CD4-positive, alpha-beta T cell treated with Interferon gamma for 1 hour (primary cell): ENCODE data around the gene BDKRB1.

Experiments
- DNase-seq: peaks from one replicate; pipeline ENCODE4 v3.0.0-alpha.2; 2020

Gene BDKRB1

DNA sequence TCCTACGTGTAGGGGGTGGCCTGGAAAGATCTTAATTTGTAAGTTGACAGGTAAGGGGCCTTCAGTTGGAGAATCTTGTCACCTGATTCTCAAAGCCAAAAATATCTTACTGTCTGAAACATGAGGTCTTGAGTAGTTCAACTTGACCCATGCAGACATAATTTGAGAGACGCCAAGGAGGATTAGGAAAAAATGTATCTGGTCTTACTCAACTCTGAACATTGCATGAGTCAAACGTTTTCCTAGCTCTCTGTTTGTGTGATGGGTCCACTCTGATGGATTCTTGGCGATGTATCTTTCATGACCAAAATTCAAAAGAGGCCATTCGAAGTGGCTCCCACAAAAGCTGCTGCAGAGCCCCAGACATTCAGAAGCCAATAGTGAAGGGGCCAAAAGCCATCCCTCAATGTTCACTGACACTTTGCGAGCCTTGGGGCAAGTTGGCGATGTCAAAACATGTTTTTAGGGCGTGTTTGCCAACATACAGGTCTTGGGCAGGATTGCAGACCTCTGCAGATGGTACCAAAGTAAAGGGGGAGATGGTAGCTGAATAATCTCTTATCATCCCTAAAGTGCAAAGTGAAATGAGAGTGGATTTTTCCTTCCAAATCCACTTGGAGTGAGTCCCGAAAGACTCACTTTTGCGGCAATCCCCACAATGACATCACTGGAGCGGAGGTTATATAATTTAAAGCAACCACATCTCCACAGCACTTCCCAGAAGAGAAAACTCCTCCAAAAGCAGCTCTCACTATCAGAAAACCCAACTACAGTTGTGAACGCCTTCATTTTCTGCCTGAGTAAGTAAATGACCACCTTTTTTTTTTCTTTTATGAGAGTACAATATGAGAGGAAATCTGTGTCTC lies at the start of gene BDKRB1:
BDKRB1 (plus strand) TSS at position 710 of the 866 bp plus-strand sequence. CDS start 7,473 bp downstream, outside the sequence.
- DNase-seq: no peak

DNA sequence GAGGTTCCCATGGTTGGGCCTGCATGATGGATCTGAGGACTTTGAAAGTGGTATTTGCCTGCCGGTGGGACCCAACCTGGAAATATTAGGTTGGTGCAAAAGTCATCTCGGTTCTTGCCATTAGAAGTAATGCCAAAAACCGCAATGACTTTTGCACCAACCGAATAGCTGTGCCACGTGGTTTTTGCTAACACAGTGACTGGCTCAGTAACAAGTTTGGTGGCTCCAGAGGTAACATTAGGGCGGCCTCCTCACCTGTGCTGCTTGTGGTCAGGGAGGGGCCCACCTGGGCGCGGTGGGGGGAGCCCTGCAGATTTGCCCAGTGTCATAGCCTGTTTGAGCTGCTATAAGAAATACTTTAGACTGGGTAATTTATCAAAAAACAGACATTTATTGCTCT lies 49.5 kb upstream of the BDKRB1 start:
- DNase-seq: no peak

DNA sequence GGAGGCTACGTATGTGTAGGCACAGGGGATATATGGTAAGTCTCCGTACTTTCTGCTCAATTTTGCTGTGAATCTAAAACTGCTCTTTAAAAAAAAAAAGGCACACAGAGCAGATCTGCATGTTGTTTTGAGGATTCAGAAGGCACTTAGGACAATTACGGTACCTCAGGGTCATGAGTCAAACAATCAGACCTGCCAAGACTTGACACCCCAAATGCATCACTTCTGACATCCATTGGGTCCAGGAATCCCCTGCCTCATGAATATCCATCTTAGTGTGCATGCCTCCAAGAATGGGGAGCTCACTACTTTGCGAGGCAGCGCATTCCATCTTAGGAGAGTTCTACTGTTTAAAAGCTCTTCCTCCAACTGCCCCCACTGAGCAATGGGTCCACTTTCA lies 48.3 kb upstream of the BDKRB1 start:
- no peak for DNase-seq

DNA sequence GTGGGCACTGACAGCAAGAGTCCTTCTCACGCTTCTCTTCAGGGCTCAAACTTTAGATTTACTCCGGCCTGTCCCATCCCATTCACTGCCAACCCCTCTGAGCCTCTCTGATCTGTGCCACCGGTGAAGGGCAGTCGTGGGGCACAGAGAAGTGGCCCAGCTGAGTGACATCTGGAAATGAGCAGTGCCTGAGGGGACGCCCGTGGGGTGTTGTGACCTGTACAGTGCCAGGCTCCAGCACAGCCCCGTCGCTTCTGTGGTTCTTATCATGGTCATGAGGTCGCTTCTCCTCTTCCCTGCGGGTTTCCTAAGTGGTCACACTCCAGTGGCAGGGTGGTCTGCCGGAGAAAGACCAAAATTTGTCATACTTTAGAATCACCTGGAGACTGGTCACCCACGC lies 47.3 kb upstream of the BDKRB1 start:
- no peak for DNase-seq

DNA sequence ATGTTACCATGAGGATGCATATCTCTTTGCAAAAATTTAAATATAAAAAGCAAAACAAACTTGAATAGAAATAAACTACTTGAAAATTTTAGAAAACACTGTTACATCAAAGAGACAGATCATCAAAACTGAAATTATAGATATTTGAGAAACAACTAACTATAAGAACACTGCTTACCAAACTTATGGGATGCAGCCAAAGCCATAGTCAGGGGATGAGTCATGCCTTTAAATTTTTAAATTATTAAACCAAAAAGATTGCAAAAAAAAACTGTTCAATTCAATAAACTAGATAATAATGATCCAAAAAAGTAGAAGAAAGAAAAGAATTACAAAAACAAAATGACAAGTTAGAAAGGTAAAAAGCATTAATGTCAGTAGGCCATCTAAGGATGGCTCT lies 43.9 kb upstream of the BDKRB1 start:
- no peak for DNase-seq

DNA sequence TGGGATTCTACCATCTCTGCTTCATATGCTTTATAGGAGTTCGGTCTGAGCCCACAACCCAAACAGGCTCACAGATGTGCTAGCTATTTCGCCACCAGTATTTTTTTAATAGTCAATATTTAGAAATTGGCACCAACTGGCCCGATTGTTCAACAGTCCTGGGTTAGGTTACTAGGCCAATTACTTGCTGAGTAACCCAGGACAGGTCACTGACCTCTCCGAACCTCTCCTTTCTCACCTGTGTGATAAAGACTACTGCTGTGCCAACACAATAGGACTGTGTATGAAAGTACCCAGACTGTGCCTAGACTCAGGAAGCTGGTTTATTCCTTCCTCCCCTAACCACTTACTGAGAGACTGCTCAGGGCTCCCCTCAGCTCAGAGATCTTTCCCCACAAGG lies 43.1 kb upstream of the BDKRB1 start:
- no peak for DNase-seq

DNA sequence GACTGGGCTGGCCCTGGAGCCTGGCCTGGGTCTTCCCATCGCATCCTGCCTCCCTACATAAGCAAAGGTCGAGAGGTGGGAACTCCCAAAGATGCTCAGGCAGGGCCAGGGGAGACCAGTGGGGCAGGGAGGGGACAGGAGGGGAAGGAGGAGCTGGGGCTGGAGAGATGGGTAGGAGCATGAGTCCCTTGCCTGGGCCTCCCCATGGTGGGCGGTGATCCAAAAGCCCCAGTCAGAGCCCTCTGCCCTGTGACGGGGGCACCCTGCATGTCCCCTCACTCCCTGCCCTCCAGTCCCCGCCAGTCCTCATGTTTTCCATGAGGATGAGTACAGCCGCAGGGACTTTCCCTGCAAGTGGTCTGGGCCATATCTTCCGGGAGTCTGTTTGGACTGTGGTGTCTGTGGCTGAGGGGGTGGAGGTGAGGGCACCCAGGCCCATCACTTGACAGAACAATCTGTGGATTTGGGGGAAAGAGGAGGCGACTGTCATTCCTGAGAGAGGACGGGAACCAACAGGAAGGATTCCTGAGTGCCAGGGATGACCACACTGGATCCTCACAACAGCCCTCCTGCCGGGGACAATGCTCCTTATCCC lies 42.0 kb upstream of the BDKRB1 start:
- no peak for DNase-seq

DNA sequence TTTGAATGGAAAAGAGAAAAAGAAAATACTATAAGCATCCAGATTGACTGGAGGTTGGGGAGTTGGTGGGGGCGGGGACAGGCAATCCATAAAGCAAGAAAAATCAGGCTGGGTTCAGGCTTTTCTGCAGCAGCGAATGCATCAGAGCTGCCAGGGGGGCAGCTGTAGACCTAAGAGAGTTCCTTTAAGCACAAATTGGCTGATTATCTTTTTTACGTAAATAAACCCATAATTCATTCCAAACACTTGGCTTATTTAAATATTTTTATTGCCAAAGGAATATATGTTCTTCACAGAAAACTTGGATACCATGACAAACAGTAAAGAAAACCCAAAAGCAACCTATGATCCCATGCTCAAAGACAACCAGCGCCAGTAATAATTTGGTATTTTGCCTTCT lies 41.2 kb upstream of the BDKRB1 start:
- no peak for DNase-seq

DNA sequence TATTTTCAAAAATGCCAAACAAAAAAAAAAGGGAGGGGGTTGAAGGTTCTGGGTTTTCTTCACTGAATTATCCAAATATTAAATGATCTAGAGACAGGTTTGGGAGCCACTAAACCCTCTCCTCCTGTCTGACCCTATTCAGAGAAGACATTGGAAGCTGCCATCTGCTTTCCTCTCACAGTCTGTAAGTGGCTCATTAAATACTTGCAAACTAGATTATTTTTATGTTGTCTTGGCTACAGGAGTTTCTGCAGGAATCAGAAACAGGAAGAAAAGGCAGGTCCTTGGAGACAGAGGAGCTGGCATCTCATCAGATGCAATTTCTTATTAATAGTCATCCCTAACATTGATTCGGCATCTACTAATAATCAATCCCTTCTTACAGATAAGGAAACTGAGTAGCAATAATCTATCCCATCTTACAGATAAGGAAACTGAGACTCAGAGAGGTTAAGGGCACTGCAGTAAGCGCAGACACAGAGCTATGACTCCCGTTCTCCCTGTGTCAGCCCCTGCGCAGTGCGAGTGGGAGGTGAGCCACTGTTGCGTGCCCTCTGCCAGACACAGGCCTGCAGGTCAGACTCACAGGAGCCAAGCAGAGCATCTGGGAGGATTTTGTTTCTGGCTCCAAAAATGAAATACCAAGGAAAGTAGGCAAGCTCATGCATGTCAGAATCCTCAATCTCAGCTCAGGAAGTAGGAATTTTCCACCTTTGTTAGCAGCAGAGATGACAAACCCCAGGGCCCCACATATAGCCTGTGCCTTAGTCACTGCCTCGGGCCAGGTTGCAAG lies 40.4 kb upstream of the BDKRB1 start:
- no peak for DNase-seq

GRCh38 chr14:96216627-96217026 lies 39.4 kb upstream of the BDKRB1 start:
- no peak for DNase-seq

- DNase-seq: no peak
Observed at GRCh38 chr14:96217376-96217913, 38.6 kb upstream of the BDKRB1 start.

DNA sequence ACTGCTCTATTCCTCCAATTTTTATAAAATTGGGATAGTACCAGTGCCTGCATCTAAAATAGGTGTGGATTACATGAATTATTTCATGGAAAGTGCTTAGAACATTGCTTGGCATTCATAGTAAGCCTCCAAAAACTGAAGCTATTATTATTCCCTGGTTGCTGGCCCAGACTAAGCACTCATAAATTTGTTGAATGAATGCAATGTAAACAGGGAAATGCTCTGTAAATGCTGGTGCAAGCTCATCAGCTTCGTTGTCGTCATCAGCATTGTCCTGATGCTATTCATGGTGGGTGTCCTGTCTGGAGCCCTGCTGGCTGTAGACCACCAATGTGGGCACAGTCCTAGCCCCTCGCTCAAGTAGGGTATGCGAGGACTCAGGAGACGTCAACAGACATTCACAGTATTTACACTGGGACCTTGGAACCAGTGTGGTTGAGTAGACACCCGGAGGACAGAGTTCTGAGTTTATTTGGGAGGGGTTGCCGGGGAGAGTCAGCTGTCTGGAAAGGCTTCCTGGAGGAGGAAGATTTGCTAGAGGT lies 34.8 kb upstream of the BDKRB1 start:
- DNase-seq: no peak

DNA sequence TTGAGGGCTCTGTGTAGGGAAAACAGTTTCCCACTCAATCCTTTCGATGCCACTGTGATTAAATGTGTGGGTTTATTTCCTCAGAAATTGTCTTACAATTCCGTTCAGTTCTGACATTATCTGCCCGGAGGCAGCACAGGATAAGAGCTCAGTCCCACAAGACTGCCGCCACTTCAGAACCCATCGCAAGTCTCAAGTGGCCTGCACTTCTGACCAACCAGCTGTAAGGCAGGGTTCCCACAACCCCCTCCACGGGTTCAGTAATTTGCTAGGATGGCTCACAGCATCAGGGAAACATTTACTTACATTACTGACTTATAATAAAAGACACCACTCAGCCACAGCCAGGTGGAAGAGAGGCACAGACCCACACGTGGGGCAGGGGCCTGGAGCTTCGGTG lies 34.2 kb upstream of the BDKRB1 start:
- DNase-seq: no peak

GRCh38 chr14:96224480-96225096 lies 31.4 kb upstream of the BDKRB1 start:
- no peak for DNase-seq

DNA sequence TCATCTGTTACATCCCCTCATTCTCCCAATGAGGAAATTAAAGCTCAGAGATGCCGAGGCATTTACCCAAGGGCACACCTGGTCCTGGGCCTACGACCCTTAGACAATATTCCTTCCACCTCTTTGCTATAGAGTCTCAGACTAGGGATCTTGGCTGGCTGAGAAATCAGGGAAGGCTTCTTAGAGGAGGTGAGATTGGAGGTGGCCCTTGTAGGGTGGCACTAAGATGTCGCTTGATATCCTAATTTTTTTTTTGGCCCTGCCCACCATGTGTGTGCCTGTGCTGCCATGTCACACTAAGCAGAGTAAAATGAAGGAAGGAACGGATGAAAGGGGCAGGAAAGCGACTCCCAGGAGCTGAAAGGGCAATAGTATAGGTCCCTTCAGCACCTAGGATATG lies 30.8 kb upstream of the BDKRB1 start:
- DNase-seq: no peak

DNA sequence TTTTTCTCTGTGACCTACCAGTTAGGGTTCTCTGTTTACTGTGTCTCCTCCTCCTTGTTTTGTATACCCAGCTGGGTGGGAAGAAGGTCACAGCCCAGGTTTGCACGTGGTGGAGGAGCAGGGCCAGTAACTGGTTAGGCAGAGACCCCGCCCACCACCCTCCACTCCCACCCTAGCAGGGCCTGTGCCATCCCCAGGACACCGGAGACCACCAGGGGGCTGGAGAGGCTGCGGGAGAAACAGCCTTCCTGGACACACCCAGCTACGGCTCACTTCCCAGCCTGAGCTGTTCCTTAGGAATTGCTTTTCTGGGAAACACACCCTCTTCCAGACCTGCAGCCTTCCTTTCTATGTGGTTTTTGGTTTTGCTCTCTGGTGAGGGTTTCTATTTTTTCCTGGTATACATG lies 30.3 kb upstream of the BDKRB1 start:
- no peak for DNase-seq

GRCh38 chr14:96227428-96227827 lies 28.6 kb upstream of the BDKRB1 start:
- no peak for DNase-seq

DNA sequence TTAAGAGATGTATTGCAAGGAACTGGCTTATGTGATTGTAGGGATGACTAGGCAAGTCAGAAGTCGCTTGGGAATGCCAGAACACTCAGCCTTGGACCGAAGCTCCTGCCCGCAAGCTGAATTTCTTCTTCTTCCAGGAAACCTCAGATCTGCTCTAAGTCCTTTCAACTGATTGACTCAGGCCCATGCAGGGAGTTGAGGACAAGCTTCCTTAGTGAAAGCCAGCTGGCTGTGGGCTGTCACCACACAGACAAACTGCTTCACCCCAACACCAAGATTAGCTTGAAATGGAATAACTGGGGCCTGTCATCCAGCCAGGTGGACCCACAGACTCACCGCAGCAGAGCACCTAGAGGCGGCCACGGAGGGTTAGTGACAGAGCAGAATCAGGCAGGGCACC lies 26.7 kb upstream of the BDKRB1 start:
- DNase-seq: no peak

GRCh38 chr14:96231056-96231455 lies 25.0 kb upstream of the BDKRB1 start:
- no peak for DNase-seq

GRCh38 chr14:96231526-96232130 lies 24.4 kb upstream of the BDKRB1 start:
- no peak for DNase-seq

- DNase-seq: no peak
Observed at GRCh38 chr14:96232506-96232905, 23.5 kb upstream of the BDKRB1 start.

- no peak for DNase-seq
Observed at GRCh38 chr14:96233661-96234060, 22.3 kb upstream of the BDKRB1 start.
